Transverse colon (tissue), 4 donors: ENCODE measurements around the gene ACAP3. TPM values are rescaled to one million over a fixed set of nuclear protein-coding genes. Genes with fewer than 3 reads are reported as not detected.

Experiments used
- DNase-seq: peaks from one replicate; pipeline ENCODE4 v3.0.0-alpha.2; 2019
- H3K27ac ChIP-seq, 4 donors: fragments of 200-600 bp; sonication (generic); 2 replicates each; pipeline ENCODE4 v1.5.1; 2016 to 2018; ENCODE audit warnings: inconsistent platforms in 4 of 4
- H3K27me3 ChIP-seq: fragments of 200-600 bp; sonication (generic); 2 replicates; pipeline ENCODE4 v1.5.1; 2017; ENCODE audit warnings: inconsistent platforms
- H3K36me3 ChIP-seq, 4 donors: fragments of 200-600 bp; sonication (generic); 2 replicates each; pipeline ENCODE4 v1.5.1; 2017 to 2019; ENCODE audit warnings: inconsistent platforms in 4 of 4
- H3K4me1 ChIP-seq, 4 donors: fragments of 200-600 bp; sonication (generic); 2 replicates each; pipeline ENCODE4 v1.5.1; 2017 to 2020; ENCODE audit warnings: inconsistent platforms in 4 of 4
- H3K4me3 ChIP-seq, 4 donors: fragments of 200-600 bp; sonication (generic); 1 replicate in 1 of 4; 2 replicates in 3 of 4; pipeline versions ENCODE4 v1.5.1 to v1.6.1; 2017 to 2019; ENCODE audit warnings: inconsistent platforms in 4 of 4
- H3K9me3 ChIP-seq, 2 donors: fragments of 200-600 bp; sonication (generic); 2 replicates each; pipeline ENCODE4 v1.5.1; 2017 to 2019; ENCODE audit warnings: inconsistent platforms in 2 of 2
- CTCF ChIP-seq, 5 experiments: fragments of 200-600 bp in 3 of 5; fragments of 450-650 bp in 2 of 5; sonication (generic) in 3 of 5; IDR thresholded peaks; 1 replicate in 2 of 5; 2 replicates in 3 of 5; pipeline ENCODE4 v1.5.1; 2016 to 2017; ENCODE audit warnings: antibody characterized with exemption in 5 of 5, inconsistent platforms in 3 of 5, mild to moderate bottlenecking in 2 of 5, moderate library complexity in 1 of 5
- EP300 ChIP-seq: sonication (generic); formaldehyde crosslinking; IDR thresholded peaks from one replicate; pipeline ENCODE4 v1.6.1; 2017; ENCODE audit warnings: antibody characterized with exemption, low read depth
- POLR2A ChIP-seq: fragments of 450-650 bp; IDR thresholded peaks from one replicate; pipeline ENCODE4 v1.6.1; 2016; ENCODE audit warnings: antibody characterized with exemption, mild to moderate bottlenecking, moderate library complexity
- POLR2AphosphoS5 ChIP-seq, 3 donors: sonication (generic); formaldehyde crosslinking; IDR thresholded peaks; one replicate each; pipeline ENCODE4 v1.6.1; 2016; ENCODE audit warnings: antibody characterized with exemption in 3 of 3
- WGBS, 2 donors: methylation state at CpG; one replicate each; pipeline ENCODE4 v1.1.5; 2018; ENCODE audit warnings: low coverage in 1 of 2; 5-methylcytosine and 5-hydroxymethylcytosine counted together
- in situ Hi-C, 4 donors: fragments of 200-750 bp; cut with MboI; loops; one replicate each; pipeline versions ENCODE4 v1.15.0 to v1.15.1; 2017; ENCODE audit warnings: low sequenced_read_pairs in 3 of 4, low pct_ligation_motif_present in 1 of 4, low pct_unique_long_range_greater_than_20kb in 1 of 4
- intact Hi-C: fragments of 100-400 bp; cut with DNase I; formaldehyde crosslinking; loops from one replicate; pipeline ENCODE4 v1.15.1; 2023; ENCODE audit warnings: low total_unique reads
- total RNA-seq, 4 donors: library from RNA; depleted of rRNA; stranded (reverse); fragments of >200 nt; gene quantifications; one replicate each; pipeline ENCODE4 v1.1.0, GENCODE V29; 2016

Gene ACAP3
- total RNA-seq, 4 donors from 2014 or later = 52.4 to 190 (median 99.5) TPM

- Histone ChIP-seq H3K27ac (peak overlapping the region in 1 of 4 donors; percentile 43), H3K9me3 (no peaks in the 10 kb centered on the region), H3K4me3 (no peak overlapping the region), H3K4me1 (peaks cover 15 to 31% (median 18%) of the 10 kb centered on the region in 4 donors), H3K36me3 (peaks cover 0 to 18% (median 8%) of the 10 kb centered on the region in 4 donors), H3K27me3 (no peaks in the 10 kb centered on the region)
- TF ChIP-seq EP300 (no peak), CTCF (IDR thresholded peaks at IDR 0.05) (no peak), POLR2AphosphoS5 (IDR thresholded peaks at IDR 0.05) (no peak), POLR2A (no peak)
- intact Hi-C loops = no loop called here
- in situ Hi-C loops = no loop called here
- 93% methylated on average over 23 of the region's 23 CpGs; no CpG with 5 or more reads in 1 of the 2 donors for WGBS, 2 donors
- no peak for DNase-seq
Measured at GRCh38 chr1:1314678-1315335, 7.1 kb upstream of the ACAP3 start.

GRCh38 chr1:1314237-1314586 is 6.5 kb upstream of the ACAP3 start:
- H3K36me3 ChIP-seq = peaks cover 0 to 18% (median 8%) of the 10 kb centered on the region in 4 donors
- peaks cover 21 to 37% (median 24%) of the 10 kb centered on the region in 4 donors for H3K4me1 ChIP-seq
- no peaks in the 10 kb centered on the region for H3K27me3 ChIP-seq
- in situ Hi-C loops = no loop called here
- DNase-seq = no peak
- no peak overlapping the region for H3K27ac ChIP-seq
- no peak overlapping the region for H3K4me3 ChIP-seq
- 96% methylated on average over 12 of the region's 15 CpGs; no CpG with 5 or more reads in 1 of the 2 donors for WGBS, 2 donors
- intact Hi-C loops = no loop called here
- no peaks in the 10 kb centered on the region for H3K9me3 ChIP-seq
- TF ChIP-seq EP300 (no peak), POLR2A (no peak), CTCF (IDR thresholded peaks at IDR 0.05) (no peak), POLR2AphosphoS5 (IDR thresholded peaks at IDR 0.05) (no peak)

DNA sequence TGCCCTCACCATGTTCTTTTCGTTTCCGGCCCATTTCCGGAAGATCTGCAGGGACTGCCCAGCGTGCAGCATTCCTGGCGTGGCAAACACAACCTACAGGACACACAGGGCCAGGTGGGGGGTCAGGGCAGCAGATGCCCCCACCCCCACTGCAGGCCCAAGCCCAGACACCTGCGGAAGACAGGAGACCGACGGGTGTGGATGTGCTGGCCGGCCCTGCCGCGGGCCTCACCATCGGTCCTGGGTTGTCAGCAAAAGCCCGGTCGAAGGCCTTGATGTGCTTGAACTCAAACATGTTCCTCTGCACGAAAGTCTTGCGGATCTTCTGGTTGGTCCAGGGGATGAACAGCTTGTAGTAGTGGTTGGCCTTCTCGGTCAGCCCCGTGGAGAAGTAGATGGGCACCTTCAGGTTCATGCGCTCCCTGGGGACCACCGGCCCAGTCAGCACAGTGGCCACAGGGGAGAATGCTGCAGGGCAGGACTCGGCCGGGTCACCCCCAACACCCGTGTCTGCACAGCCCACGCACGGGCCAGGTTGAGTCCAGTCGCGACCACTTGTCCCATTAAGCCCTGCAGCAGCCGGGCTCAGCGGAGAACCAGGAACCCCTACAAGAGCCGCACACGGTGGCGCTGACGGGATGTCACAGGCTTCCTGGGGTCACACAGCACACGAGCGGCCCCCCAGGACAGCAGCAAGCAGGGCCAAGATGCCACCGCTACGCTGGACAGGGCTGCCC is 5.9 kb upstream of the ACAP3 start:
- Histone ChIP-seq H3K27me3 (no peaks in the 10 kb centered on the region), H3K4me3 (no peak overlapping the region), H3K9me3 (no peaks in the 10 kb centered on the region), H3K4me1 (peaks cover 18 to 37% (median 26%) of the 10 kb centered on the region in 4 donors), H3K36me3 (peaks cover 0 to 18% (median 8%) of the 10 kb centered on the region in 4 donors), H3K27ac (no peak overlapping the region)
- intact Hi-C loops = no loop called here
- WGBS, 2 donors = 93% methylated on average over 37 of the region's 37 CpGs; no CpG with 5 or more reads in 1 of the 2 donors
- TF ChIP-seq CTCF (IDR thresholded peaks at IDR 0.05) = no peak
- no peak for TF ChIP-seq EP300
- no peak for TF ChIP-seq POLR2AphosphoS5 (IDR thresholded peaks at IDR 0.05)
- TF ChIP-seq POLR2A = no peak
- no peak for DNase-seq
- in situ Hi-C loops = no loop called here

DNA sequence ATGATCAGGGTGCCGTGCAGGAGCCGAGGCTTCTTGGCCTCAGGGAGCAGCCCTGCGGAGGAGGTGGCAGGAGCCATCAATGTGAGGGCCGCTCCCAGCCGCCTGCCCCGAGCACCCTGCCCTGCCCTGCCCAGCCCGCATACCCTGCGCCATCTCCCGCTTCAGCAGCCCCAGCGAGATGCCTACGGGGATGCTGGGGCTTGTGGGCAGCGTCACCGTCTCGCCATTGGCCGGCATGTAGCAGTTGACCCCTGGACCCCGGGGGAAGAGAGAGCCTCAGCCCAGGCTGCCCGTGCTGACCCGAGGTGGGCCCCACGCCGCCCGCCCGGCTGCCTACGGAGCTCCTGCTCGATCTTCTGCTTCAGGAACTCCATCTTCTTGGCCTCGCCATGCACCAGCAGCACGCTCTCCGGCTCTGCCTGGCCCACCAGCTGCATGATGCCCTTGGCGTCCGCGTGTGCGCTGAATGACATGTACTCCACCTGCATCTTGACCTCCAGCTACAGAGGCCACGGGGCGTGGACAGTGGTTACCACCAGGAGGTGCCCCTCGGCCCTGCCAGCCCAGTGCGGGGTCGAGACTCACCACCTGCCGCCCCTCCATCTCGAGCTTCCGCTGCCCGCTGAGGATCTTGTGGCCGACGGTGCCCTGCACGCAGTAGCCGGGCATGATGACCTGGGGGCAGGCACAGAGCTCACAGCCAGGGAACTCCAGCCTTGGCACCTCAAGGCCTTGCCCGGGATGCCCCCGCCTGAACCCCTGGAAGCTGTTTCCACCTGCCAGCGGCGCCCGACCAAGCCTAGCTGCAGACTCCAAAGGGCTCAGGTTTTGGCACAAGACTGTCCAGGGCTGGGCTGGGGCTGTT is 5.0 kb upstream of the ACAP3 start:
- no peak overlapping the region for H3K4me3 ChIP-seq
- no peak for TF ChIP-seq CTCF (IDR thresholded peaks at IDR 0.05)
- no peaks in the 10 kb centered on the region for H3K9me3 ChIP-seq
- DNase-seq = no peak
- no peak overlapping the region for H3K27ac ChIP-seq
- peaks cover 9 to 27% (median 18%) of the 10 kb centered on the region in 4 donors for H3K4me1 ChIP-seq
- no peaks in the 10 kb centered on the region for H3K27me3 ChIP-seq
- H3K36me3 ChIP-seq = peaks cover 0 to 18% (median 8%) of the 10 kb centered on the region in 4 donors
- intact Hi-C loops = no loop called here
- in situ Hi-C loops = no loop called here
- WGBS, 2 donors = 91% methylated on average over 42 of the region's 49 CpGs; no CpG with 5 or more reads in 1 of the 2 donors
